GM10248 (cell line): ENCODE results near the gene ACSL1.
"Not testable (repeated sequence)": the region's sequence is repeated elsewhere in the genome, so short reads cannot be mapped to it uniquely, and the experiment has no call there.

ENCODE experiments used
- CTCF ChIA-PET: fragments of 300-600 bp; sonication (Branson Sonifier 250); formaldehyde crosslinking; extraction: SDS; loops from one replicate; lab custom pipeline; 2021; ENCODE audit warnings: antibody characterized with exemption; lab: Yijun Ruan, JAX
- POLR2A ChIA-PET: fragments of 350-650 bp; sonication (Branson Sonifier 250); formaldehyde crosslinking; extraction: SDS; loops from one replicate; lab custom pipeline; 2020; ENCODE audit warnings: antibody characterized with exemption; lab: Yijun Ruan, JAX
- DNase-seq: peaks from one replicate; pipeline ENCODE4 v3.0.0; 2012; ENCODE audit errors: extremely low spot score
- CTCF ChIP-seq: IDR thresholded peaks from 2 replicates; pipeline ENCODE4 v1.5.1; 2012; ENCODE audit warnings: mild to moderate bottlenecking, low read depth; ENCODE audit errors: extremely low read depth, missing control alignments, control extremely low read depth

ACSL1 gene

DNA sequence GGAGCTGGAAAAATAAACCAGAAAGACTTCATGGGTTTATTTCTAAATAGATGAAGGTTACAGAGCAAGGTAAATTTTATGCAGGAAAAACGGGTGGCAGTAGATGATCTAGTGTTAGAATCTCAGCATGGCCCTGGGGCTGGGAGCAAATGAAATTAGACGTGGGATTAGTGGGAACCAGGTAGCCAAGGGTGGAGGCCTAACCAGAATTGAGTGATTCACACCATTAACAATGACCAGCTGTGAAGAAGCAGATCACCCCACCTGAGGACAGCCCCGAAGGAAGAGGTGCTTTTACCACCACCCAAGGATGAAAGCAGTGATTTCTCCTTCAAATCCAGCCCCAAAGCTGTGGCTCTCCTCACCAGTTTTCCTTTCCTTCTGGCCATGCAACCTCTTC, 20.8 kb upstream of the ACSL1 start:
- CTCF ChIA-PET: interaction anchor here (1.1 to 3.3 kb wide), 4 partner anchors 11 to 51 kb away, joined by 3 to 14 read pairs (median 6); no protein-coding TSS in a partner anchor
- POLR2A ChIA-PET: no interaction called here
- no peak for DNase-seq
- no peak for TF ChIP-seq CTCF

DNA sequence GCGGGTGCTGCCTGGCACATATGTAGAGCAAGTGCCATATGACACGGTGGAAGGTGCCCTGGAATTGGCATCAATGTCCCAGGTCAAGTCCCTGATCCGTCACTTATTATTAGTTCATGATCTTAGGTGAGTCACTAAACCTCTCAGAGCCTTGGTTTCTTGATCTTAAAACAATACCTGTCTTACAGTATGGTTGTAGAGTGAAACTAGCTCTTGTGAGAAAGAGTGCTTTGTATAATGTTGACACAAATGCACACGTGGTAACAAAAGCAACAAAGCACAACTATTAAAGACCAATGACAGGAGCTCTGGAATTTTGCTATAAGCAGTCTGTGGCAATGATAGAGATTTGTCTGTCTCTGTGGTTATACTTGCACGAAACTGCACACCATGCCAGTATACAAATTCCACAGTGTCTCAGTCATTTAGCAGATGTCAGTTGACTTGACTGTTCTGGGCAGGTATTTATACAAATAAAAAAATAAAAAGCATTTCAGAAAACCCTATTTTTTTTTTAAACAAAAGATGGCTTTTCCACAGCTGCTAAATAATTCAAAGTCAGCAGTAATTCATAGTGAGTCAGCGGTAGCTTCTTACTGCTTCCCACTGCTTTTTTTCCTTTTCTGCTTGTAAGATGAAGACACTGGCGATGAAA, 19.7 kb upstream of the ACSL1 start:
- POLR2A ChIA-PET: no interaction called here
- CTCF ChIA-PET: interaction anchor here (1.1 to 3.3 kb wide), 6 partner anchors 9 to 160 kb away, joined by 3 to 14 read pairs (median 4); no protein-coding TSS in a partner anchor

DNA sequence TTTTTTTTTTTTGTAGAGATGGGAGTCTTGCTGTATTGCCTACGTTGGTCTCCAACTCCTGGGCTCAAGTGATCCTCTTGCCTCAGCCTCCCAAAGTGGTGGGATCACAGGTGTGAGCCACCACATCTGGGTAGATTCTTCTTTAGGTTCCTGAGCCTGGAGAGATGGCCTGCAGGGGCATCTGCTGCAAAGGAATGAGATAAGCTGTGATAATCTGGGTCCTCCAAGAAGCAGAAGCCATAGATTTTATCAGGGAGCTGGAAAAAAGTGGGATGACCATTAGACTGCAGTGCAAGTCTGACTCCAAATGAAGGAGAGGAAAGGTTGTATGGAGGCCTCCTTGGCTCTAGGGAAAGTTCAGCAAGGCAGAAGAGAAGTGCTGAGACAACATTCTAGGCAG, 19.0 kb upstream of the ACSL1 start:
- no peak for DNase-seq
- CTCF ChIA-PET: interaction anchor here (1.1 to 2.2 kb wide), 4 partner anchors 10 to 15 kb away, joined by 4 to 8 read pairs (median 4); no protein-coding TSS in a partner anchor
- POLR2A ChIA-PET: no interaction called here
- no peak for TF ChIP-seq CTCF

More for the DNA sequence above, 19.7 kb upstream of the ACSL1 start:
- TF ChIP-seq CTCF: no peak
- no peak for DNase-seq

- ChIA-PET CTCF (interaction anchor here (1.3 to 1.4 kb wide), 2 partner anchors 10 to 16 kb away, joined by 3 to 4 read pairs; no protein-coding TSS in a partner anchor), POLR2A (no interaction called here)
- no peak for DNase-seq
- no peak for TF ChIP-seq CTCF
These were observed 18.3 kb upstream of the ACSL1 start for GRCh38 chr4:184843984-184844554.

DNA sequence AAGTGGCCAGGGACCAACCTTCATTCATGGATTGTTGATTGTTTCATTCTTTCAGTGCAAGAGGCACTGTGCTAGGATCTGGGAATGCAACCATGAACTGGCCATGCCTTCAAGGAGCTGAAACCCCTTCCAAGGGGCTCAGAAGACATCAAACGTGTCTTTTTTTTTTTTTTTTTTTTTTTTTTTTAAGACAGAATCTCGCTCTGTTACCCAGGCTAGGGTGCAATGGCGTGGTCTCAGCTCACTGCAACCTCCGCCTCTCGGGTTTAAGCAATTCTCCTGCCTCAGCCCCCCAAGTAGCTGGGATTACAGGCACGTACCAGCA, 13.3 kb upstream of the ACSL1 start:
- POLR2A ChIA-PET: not testable (repeated sequence)

GRCh38 chr4:184838249-184839074, 12.7 kb upstream of the ACSL1 start:
- no peak for DNase-seq
- POLR2A ChIA-PET: no interaction called here
- CTCF ChIA-PET: interaction anchor here (1.1 kb wide), 1 partner anchor 12 kb away, joined by 3 read pairs; no protein-coding TSS in a partner anchor
- no peak for TF ChIP-seq CTCF

More for the DNA sequence above, 13.3 kb upstream of the ACSL1 start:
- DNase-seq, CTCF ChIA-PET: not testable (repeated sequence)
